ENCODE measurements around the gene BRMS1L. TPM values are rescaled to one million over a fixed set of nuclear protein-coding genes. Genes with fewer than 3 reads are reported as not detected.

BRMS1L gene, protein sequence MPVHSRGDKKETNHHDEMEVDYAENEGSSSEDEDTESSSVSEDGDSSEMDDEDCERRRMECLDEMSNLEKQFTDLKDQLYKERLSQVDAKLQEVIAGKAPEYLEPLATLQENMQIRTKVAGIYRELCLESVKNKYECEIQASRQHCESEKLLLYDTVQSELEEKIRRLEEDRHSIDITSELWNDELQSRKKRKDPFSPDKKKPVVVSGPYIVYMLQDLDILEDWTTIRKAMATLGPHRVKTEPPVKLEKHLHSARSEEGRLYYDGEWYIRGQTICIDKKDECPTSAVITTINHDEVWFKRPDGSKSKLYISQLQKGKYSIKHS
- 4.4 and 7.9 TPM in 2 replicates for total RNA-seq

DNA sequence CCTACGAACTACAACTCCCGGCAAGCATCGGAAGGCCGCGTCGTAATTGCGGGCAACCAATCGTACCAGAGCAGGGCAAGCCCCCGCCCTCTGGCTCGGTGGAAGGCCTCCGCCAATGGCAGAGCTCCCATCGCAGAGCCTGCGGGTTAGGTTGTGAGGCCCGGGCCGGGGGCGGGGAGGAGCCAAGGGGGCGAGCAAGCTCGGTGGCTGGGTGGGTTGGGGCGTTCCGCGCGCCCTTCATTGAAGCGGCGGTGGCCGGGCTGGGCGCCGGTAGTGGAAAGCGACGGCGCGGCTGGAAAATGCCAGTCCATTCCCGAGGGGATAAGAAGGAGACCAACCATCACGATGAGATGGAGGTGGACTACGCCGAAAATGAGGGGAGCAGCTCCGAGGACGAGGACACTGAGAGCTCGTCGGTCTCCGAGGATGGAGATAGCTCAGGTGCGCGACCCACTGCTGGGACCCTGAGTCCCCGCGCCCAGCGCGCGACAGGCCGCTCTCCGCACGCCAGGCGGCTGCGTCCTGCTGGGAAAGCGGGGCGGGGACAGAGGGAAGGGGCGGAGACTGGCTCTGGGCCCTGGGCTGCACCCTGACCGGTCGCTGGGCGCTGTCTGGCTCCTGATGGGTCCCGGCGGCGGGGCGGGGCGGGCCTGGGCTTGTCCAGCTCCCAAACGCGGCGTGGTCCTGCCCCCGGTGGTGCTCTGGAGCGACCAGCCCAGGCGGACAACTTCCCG lies at the start of gene BRMS1L:
TSS of gene BRMS1L (plus strand) at position 121 of the 734 bp plus-strand sequence. CDS start at position 300, 179 bp downstream.

DNA sequence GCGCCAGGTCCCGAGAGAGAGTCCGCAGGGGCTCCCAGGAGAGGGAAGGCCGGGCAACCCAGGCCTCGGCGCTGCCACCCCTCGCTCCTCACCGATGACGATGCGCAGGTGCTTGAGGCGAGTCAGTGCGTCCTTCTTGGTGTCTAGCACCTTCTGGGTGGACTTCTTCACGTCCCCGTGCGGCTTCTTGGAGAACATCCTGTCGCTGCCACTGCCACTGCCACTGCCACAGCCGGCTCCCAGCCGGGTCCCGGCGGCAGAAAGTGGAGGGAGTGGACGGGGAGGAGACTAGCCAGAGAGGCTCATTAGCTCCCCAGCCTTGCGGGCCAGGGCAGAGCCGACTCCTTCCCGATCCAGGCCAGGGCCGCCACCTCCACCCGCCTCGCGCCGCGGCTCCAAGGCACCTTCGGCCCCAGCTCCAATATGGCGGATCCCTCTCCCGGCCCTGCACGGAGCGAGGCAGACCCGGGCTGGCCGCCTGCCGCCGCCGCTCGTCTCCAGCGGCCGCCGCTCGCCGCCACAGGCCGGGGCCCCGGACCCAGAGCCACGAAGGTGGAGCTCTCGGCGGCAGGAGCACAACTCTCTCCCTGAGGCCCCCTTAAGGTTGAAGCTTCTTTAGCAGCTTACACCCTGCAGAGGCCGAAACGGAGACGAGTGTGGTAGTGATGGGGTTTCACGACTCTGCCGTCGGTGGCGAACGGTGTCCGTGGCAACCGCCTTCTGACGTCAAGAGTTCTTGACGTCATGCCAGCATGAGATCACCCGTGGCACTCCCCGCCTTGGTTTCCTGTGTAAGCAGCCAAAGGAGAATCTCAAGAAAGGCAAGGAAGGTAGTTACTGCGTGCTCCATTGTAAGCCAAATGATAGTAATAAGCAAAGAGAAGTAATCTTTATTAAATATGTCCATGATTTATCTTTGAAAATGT lies 17.2 kb upstream of the BRMS1L start, which contains the start of gene RALGAPA1:
TSS of gene RALGAPA1 (minus strand) at position 658 of the 926 bp plus-strand sequence. CDS start at position 198, 460 bp downstream.

Other genes starting within 250 kb of the BRMS1L start
- gene RALGAPA1, start 17.0 kb upstream of the BRMS1L start, total RNA-seq = 48.5 and 56.2 TPM in 2 replicates

All from nasal cavity respiratory epithelium epithelial cell of viscerocranial mucosa (primary cell).